ENCODE measurements around the gene SLCO2A1. TPM values are rescaled to one million over a fixed set of nuclear protein-coding genes. Genes with fewer than 3 reads are reported as not detected.

Gene SLCO2A1
- total and polyA plus RNA-seq, 2 donors = 1.5 to 3.9 TPM

Other genes with a start within 250 kb of the SLCO2A1 start
- gene SRPRB, start 224.1 kb downstream of the SLCO2A1 start, total RNA-seq = 28.0 TPM
- gene SRPRB, start 224.1 kb downstream of the SLCO2A1 start, polyA plus RNA-seq = 17.7 TPM
- 0.24 TPM for gene RAB6B, start 134.0 kb downstream of the SLCO2A1 start, total RNA-seq
- 2.1 TPM for gene RAB6B, start 134.0 kb downstream of the SLCO2A1 start, polyA plus RNA-seq
- 40.9 TPM for gene RYK, start 220.9 kb upstream of the SLCO2A1 start, total RNA-seq
- gene RYK, start 220.9 kb upstream of the SLCO2A1 start, polyA plus RNA-seq = 53.6 TPM